Astrocyte of the spinal cord (primary cell): ENCODE data around the gene RASGRP3.

Source experiments
- DNase-seq: peaks from one replicate; pipeline ENCODE4 v3.0.0; 2011; ENCODE audit warnings: low read depth, low spot score
- H3K4me3 ChIP-seq: 2 replicates; pipeline ENCODE4 v1.5.1; 2011; ENCODE audit warnings: low read depth, mild to moderate bottlenecking, low read length, moderate library complexity
- in situ Hi-C: cut with HindIII; loops from 2 replicates; pipeline ENCODE4 v1.10.0; 2017; ENCODE audit warnings: low sequenced_read_pairs
- TF ChIP-seq, protein P1 (sequence below): IDR thresholded peaks from 2 replicates; pipeline ENCODE4 v1.5.1; 2012; ENCODE audit warnings: low read depth, mild to moderate bottlenecking, low read length, inconsistent platforms

Gene RASGRP3

DNA sequence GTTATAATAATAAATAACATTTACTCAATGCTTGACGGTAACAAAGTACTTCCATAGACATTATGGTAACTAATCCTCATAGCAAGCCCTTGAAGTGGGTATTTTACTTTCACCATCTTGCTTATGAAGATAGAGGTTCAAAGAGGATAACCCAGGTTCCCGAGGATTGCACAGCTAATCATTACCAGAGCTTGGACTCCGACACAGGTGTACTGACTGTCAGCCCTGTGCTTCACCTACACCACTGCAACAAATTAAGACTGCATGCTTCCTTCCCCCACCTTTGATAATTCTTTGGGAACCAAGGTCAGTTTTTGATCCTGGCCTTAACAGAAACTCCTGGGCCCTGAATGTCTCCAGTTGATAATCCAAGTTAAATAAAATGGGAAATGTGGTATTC, 73.8 kb downstream of the RASGRP3 start:
- H3K4me3 ChIP-seq = no peak overlapping the region
- TF ChIP-seq, protein P1, sequence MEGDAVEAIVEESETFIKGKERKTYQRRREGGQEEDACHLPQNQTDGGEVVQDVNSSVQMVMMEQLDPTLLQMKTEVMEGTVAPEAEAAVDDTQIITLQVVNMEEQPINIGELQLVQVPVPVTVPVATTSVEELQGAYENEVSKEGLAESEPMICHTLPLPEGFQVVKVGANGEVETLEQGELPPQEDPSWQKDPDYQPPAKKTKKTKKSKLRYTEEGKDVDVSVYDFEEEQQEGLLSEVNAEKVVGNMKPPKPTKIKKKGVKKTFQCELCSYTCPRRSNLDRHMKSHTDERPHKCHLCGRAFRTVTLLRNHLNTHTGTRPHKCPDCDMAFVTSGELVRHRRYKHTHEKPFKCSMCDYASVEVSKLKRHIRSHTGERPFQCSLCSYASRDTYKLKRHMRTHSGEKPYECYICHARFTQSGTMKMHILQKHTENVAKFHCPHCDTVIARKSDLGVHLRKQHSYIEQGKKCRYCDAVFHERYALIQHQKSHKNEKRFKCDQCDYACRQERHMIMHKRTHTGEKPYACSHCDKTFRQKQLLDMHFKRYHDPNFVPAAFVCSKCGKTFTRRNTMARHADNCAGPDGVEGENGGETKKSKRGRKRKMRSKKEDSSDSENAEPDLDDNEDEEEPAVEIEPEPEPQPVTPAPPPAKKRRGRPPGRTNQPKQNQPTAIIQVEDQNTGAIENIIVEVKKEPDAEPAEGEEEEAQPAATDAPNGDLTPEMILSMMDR = no peak
- in situ Hi-C loops = no loop called here
- no peak for DNase-seq

DNA sequence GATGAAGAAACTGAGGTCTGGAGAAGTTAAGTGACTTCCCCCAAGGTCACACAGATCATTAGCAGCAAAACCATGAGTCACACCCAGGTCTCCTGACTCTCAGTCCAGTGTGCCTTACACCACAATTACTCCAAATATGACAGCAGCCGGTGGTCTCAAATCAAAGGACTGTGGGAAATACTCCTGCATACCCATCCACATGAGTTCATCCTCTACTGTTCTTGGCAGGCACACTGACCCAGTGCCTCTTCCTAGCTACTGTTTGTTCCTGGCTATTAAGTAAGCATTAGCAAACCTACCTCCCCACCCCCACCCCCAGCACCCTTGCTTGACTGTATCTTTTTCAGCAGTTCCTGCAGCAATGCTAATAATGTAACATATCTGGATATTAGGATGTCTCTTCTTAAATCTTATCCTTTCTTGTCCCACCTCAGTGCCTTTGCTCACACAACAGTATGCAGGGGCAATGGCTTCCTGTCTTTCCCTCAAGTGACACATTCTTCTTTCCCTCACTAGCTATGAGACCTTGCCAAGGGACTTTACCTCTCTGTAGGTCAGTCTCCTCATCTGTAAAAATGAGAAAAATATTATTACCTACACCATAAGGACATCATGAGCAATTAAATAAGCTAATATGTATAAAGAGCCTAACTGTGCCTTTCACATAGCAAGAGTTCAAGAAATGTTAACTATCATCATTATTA, 76.5 kb downstream of the RASGRP3 start:
- peak; percentile 43 for DNase-seq
- TF ChIP-seq, protein P1 = no peak
- no peak overlapping the region for H3K4me3 ChIP-seq
- in situ Hi-C loops = no loop called here

- no peak overlapping the region for H3K4me3 ChIP-seq
- in situ Hi-C loops = no loop called here
- DNase-seq = no peak
- TF ChIP-seq, protein P1 = no peak
Measured at GRCh38 chr2:33555681-33556080, 79.2 kb downstream of the RASGRP3 start.

- no peak for DNase-seq
- no peak overlapping the region for H3K4me3 ChIP-seq
- TF ChIP-seq, protein P1 = no peak
- in situ Hi-C loops = no loop called here
Measured at GRCh38 chr2:33559328-33559727, 82.9 kb downstream of the RASGRP3 start.

DNA sequence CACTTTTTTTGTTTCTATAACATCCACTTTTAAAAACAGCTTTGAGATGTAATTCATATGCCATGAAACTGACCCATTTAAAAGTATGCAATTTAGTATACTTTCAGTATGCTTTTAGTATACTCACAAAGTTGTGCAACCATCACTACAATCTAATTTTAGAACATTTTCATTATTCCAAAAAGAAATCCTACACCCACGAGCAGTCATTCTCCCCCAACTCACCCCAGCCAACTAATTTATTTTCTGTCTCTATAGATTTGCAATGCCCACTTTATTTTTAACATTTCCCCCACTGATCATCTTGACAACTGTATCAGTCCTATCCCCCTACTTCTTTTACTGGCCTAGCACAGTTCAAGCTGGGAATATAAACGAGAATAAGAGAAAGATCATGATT, 83.6 kb downstream of the RASGRP3 start:
- no peak for DNase-seq
- in situ Hi-C loops = no loop called here
- H3K4me3 ChIP-seq = no peak overlapping the region
- TF ChIP-seq, protein P1 = no peak

DNA sequence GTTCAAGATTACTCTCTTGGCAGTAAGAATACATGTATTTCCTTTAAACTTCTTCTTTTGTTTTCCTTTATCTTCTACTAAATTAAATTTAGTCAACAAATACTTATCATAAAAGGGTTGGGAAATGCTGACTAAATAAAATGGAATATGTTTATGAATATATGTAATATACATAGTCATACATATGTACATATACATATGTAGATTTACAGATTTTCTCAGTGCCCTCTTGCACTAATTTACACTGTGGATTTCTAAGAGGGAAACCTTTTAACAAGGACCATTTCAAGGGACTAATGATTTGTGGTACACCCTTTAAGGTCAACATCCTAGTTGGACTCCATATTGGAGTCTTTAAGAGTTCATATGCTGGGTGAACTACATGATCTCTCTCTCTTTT, 85.4 kb downstream of the RASGRP3 start:
- TF ChIP-seq, protein P1 = no peak
- no peak for DNase-seq
- in situ Hi-C loops = no loop called here
- no peak overlapping the region for H3K4me3 ChIP-seq
